Measurements from ENCODE around the gene KIF5C.

GRCh38 chr2:148939271-148939670, 64.2 kb downstream of the KIF5C start:
- no peak for TF ChIP-seq POLR2A (IDR thresholded peaks at IDR 0.05)
- TF ChIP-seq, protein P1, sequence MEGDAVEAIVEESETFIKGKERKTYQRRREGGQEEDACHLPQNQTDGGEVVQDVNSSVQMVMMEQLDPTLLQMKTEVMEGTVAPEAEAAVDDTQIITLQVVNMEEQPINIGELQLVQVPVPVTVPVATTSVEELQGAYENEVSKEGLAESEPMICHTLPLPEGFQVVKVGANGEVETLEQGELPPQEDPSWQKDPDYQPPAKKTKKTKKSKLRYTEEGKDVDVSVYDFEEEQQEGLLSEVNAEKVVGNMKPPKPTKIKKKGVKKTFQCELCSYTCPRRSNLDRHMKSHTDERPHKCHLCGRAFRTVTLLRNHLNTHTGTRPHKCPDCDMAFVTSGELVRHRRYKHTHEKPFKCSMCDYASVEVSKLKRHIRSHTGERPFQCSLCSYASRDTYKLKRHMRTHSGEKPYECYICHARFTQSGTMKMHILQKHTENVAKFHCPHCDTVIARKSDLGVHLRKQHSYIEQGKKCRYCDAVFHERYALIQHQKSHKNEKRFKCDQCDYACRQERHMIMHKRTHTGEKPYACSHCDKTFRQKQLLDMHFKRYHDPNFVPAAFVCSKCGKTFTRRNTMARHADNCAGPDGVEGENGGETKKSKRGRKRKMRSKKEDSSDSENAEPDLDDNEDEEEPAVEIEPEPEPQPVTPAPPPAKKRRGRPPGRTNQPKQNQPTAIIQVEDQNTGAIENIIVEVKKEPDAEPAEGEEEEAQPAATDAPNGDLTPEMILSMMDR (IDR thresholded peaks at IDR 0.05) = no peak

All from Peyer's patch (tissue), 4 donors.